HG03196 (cell line): ENCODE results near the gene CAST.

ENCODE experiments used
- ATAC-seq: cut with Tn5 transposase; IDR thresholded peaks from one replicate; pipeline ENCODE4 v1.9.1; 2021; ENCODE audit not compliant: unreplicated experiment

Gene CAST

GRCh38 chr5:96664669-96665068 is 2.5 kb downstream of the CAST start:
- no peak for ATAC-seq

- ATAC-seq = no peak
These were observed 6.5 kb downstream of the CAST start for GRCh38 chr5:96668725-96669124.

GRCh38 chr5:96669909-96670308 is 7.7 kb downstream of the CAST start:
- ATAC-seq = no peak

- ATAC-seq = no peak
These were observed 9.3 kb downstream of the CAST start for GRCh38 chr5:96671441-96671840.

GRCh38 chr5:96673127-96673526 is 11.0 kb downstream of the CAST start:
- no peak for ATAC-seq

GRCh38 chr5:96675882-96676281 is 13.7 kb downstream of the CAST start:
- no peak for ATAC-seq

GRCh38 chr5:96677496-96677895 is 15.3 kb downstream of the CAST start:
- no peak for ATAC-seq

GRCh38 chr5:96679293-96679692 is 17.1 kb downstream of the CAST start:
- ATAC-seq = no peak

GRCh38 chr5:96680759-96681470 is 18.7 kb downstream of the CAST start:
- ATAC-seq = no peak

- ATAC-seq = no peak
These were observed 21.2 kb downstream of the CAST start for GRCh38 chr5:96683392-96683791.

GRCh38 chr5:96683810-96684209 is 21.6 kb downstream of the CAST start:
- ATAC-seq = no peak

- no peak for ATAC-seq
These were observed 24.9 kb downstream of the CAST start for GRCh38 chr5:96687080-96687479.

GRCh38 chr5:96687812-96688453 is 25.8 kb downstream of the CAST start:
- peak; percentile 67 for ATAC-seq

- no peak for ATAC-seq
These were observed 28.7 kb downstream of the CAST start for GRCh38 chr5:96690861-96691260.

- ATAC-seq = no peak
These were observed 29.5 kb downstream of the CAST start for GRCh38 chr5:96691503-96692303.

- no peak for ATAC-seq
These were observed 30.3 kb downstream of the CAST start for GRCh38 chr5:96692441-96692840.

- no peak for ATAC-seq
These were observed 37.1 kb downstream of the CAST start for GRCh38 chr5:96699186-96699820.

- peak; percentile 64 for ATAC-seq
These were observed 40.6 kb downstream of the CAST start for GRCh38 chr5:96702503-96703383.

GRCh38 chr5:96703384-96703920 is 41.3 kb downstream of the CAST start:
- ATAC-seq = peak; percentile 70

- ATAC-seq = no peak
These were observed 41.8 kb downstream of the CAST start for GRCh38 chr5:96703995-96704394.
